Cardiac muscle cell (in vitro differentiated cells and primary cell): Measurements from ENCODE around the gene TNNI3K. TPM values are rescaled to one million over a fixed set of nuclear protein-coding genes. Genes with fewer than 3 reads are reported as not detected.

Experiments used
- DNase-seq, 2 donors: peaks; one replicate each; pipeline versions ENCODE4 v3.0.0 to v3.0.0-alpha.2; 2010 to 2017; ENCODE audit warnings: low read depth in 1 of 2, low spot score in 1 of 2
- H3K27ac ChIP-seq: fragments of 200-600 bp; sonication (generic); 2 replicates; pipeline ENCODE4 v1.5.1; 2016
- H3K27me3 ChIP-seq: fragments of 200-600 bp; sonication (generic); 2 replicates; pipeline ENCODE4 v1.6.0; 2016; ENCODE audit warnings: control low read depth
- H3K36me3 ChIP-seq: fragments of 200-600 bp; sonication (generic); 2 replicates; pipeline ENCODE4 v1.5.1; 2016; ENCODE audit warnings: control low read depth
- H3K4me1 ChIP-seq: fragments of 200-600 bp; sonication (generic); 2 replicates; pipeline ENCODE4 v1.8.1; 2017; ENCODE audit warnings: low read depth, mild to moderate bottlenecking, mixed run types
- H3K4me3 ChIP-seq: fragments of 200-600 bp; sonication (generic); 2 replicates; pipeline ENCODE4 v1.5.1; 2016; ENCODE audit warnings: mild to moderate bottlenecking
- H3K9me3 ChIP-seq: fragments of 200-600 bp; sonication (generic); 2 replicates; pipeline ENCODE4 v1.5.1; 2017; ENCODE audit warnings: low read depth, mild to moderate bottlenecking, control low read depth
- CTCF ChIP-seq: IDR thresholded peaks from 2 replicates; pipeline ENCODE4 v1.5.1; 2012; ENCODE audit warnings: low read depth, mild to moderate bottlenecking, low read length
- polyA plus RNA-seq: library from polyadenylated mRNA; unstranded; fragments of >200 nt; fragmentation: Nextera tagmentation; extraction: Ambion mirVana; gene quantifications from 2 replicates; pipeline ENCODE4 v1.2.1, GENCODE V29; 2016
- total RNA-seq: library from RNA; depleted of rRNA; stranded (reverse); fragments of >200 nt; gene quantifications from 2 replicates; pipeline ENCODE4 v1.2.3, GENCODE V29; 2016

The TNNI3K gene
- total and polyA plus RNA-seq, 2 experiments from 2014 or later = 6.6 to 13.4 TPM

- no peak for DNase-seq
- no peaks in the 10 kb centered on the region for H3K9me3 ChIP-seq
- H3K4me3 ChIP-seq = no peak overlapping the region
- no peaks in the 10 kb centered on the region for H3K27me3 ChIP-seq
- H3K4me1 ChIP-seq = peaks cover 3% of the 10 kb centered on the region
- H3K36me3 ChIP-seq = no peaks in the 10 kb centered on the region
- no peak for TF ChIP-seq CTCF
- H3K27ac ChIP-seq = no peak overlapping the region
Measured at GRCh38 chr1:74591949-74592348, 356.8 kb downstream of the TNNI3K start.

- no peak for TF ChIP-seq CTCF
- no peak for DNase-seq
- Histone ChIP-seq H3K9me3 (no peaks in the 10 kb centered on the region), H3K4me1 (peaks cover 3% of the 10 kb centered on the region), H3K36me3 (no peaks in the 10 kb centered on the region), H3K4me3 (no peak overlapping the region), H3K27ac (no peak overlapping the region), H3K27me3 (no peaks in the 10 kb centered on the region)
Measured at GRCh38 chr1:74592580-74593355, 357.6 kb downstream of the TNNI3K start.

Other genes with a start within 250 kb of the TNNI3K start
- gene LRRIQ3, start 37.2 kb upstream of the TNNI3K start, total RNA-seq = 0.69 and 0.81 TPM in 2 replicates
- 1.0 and 2.1 TPM in 2 replicates for gene LRRIQ3, start 37.2 kb upstream of the TNNI3K start, polyA plus RNA-seq
- 6.8 and 14.4 TPM in 2 replicates for gene FPGT, start 37.1 kb upstream of the TNNI3K start, total RNA-seq
- gene FPGT, start 37.1 kb upstream of the TNNI3K start, polyA plus RNA-seq = 11.0 and 11.7 TPM in 2 replicates